ENCODE results near the gene SORL1.

DNA sequence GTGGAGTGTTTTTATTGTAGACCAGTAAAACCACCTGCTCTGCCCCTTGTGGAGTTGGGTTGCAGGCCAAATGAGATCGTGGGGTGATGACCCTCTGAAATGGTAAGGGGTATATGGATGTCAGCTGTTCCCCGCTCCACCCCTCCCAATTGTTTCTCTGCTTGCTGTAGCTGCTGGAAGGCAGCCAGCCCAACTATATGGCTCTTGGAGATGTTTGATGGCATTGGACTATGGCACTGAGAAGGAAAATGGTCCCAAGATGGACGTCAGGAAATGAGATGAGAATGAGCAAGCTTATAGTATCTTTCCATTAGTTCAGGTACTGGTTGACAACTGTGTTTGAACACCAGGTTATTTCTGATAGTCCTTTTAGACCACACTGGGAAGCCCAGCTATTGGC, 95.5 kb downstream of the SORL1 start:
- no peak for TF ChIP-seq POLR2A (IDR thresholded peaks at IDR 0.05)
- TF ChIP-seq POLR2AphosphoS5 (IDR thresholded peaks at IDR 0.05; ENCODE audit: insufficient read depth in 1 of 2, low read depth in 1 of 2): no peak
- TF ChIP-seq, protein P1, sequence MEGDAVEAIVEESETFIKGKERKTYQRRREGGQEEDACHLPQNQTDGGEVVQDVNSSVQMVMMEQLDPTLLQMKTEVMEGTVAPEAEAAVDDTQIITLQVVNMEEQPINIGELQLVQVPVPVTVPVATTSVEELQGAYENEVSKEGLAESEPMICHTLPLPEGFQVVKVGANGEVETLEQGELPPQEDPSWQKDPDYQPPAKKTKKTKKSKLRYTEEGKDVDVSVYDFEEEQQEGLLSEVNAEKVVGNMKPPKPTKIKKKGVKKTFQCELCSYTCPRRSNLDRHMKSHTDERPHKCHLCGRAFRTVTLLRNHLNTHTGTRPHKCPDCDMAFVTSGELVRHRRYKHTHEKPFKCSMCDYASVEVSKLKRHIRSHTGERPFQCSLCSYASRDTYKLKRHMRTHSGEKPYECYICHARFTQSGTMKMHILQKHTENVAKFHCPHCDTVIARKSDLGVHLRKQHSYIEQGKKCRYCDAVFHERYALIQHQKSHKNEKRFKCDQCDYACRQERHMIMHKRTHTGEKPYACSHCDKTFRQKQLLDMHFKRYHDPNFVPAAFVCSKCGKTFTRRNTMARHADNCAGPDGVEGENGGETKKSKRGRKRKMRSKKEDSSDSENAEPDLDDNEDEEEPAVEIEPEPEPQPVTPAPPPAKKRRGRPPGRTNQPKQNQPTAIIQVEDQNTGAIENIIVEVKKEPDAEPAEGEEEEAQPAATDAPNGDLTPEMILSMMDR (IDR thresholded peaks at IDR 0.05): no peak
